GM23338 (cell line): ENCODE measurements around the gene PHOSPHO1. TPM values are rescaled to one million over a fixed set of nuclear protein-coding genes. Genes with fewer than 3 reads are reported as not detected.

Experiments used
- ATAC-seq: fragments of 200-7000 bp; cut with Tn5 transposase; 3 replicates; pipeline ENCODE4 v1.9.1; 2020
- DNase-seq: peaks from one replicate; pipeline ENCODE4 v3.0.0-alpha.2; 2015; ENCODE audit warnings: low spot score
- H2AFZ ChIP-seq: fragments of 200-600 bp; sonication (generic); 2 replicates; pipeline ENCODE4 v1.8.0; 2016; ENCODE audit warnings: antibody characterized with exemption, mild to moderate bottlenecking, moderate library complexity
- H3F3A ChIP-seq: fragments of 200-600 bp; sonication (generic); replicated peaks from 2 replicates; pipeline ENCODE4 v1.8.0; 2017; ENCODE audit warnings: antibody characterized with exemption, mixed run types, low read depth
- H3K27ac ChIP-seq: fragments of 200-600 bp; sonication (generic); 2 replicates; pipeline ENCODE4 v1.6.1; 2016; ENCODE audit warnings: low read depth
- H3K27me3 ChIP-seq: fragments of 200-600 bp; sonication (generic); 2 replicates; pipeline ENCODE4 v1.8.0; 2016; ENCODE audit warnings: mild to moderate bottlenecking, mixed run types, moderate library complexity; ENCODE audit not compliant: insufficient read depth
- H3K36me3 ChIP-seq: fragments of 200-600 bp; sonication (generic); 2 replicates; pipeline ENCODE4 v1.8.0; 2016; ENCODE audit warnings: mild to moderate bottlenecking; ENCODE audit not compliant: insufficient read depth
- H3K4me1 ChIP-seq: fragments of 200-600 bp; sonication (generic); 2 replicates; pipeline ENCODE4 v1.8.0; 2016; ENCODE audit warnings: mild to moderate bottlenecking, moderate library complexity; ENCODE audit not compliant: insufficient read depth
- H3K4me2 ChIP-seq: fragments of 200-600 bp; sonication (generic); 2 replicates; pipeline ENCODE4 v1.7.1; 2017; ENCODE audit warnings: mixed run types
- H3K4me3 ChIP-seq: fragments of 200-600 bp; sonication (generic); 2 replicates; pipeline ENCODE4 v1.6.1; 2016; ENCODE audit warnings: mixed run types
- H3K79me2 ChIP-seq: fragments of 200-600 bp; sonication (generic); replicated peaks from 2 replicates; pipeline ENCODE4 v1.8.0; 2017; ENCODE audit warnings: mild to moderate bottlenecking; ENCODE audit not compliant: insufficient read depth
- H3K9me2 ChIP-seq: fragments of 200-600 bp; sonication (generic); 2 replicates; pipeline ENCODE4 v1.8.0; 2017; ENCODE audit not compliant: insufficient read depth
- H4K20me1 ChIP-seq: fragments of 200-600 bp; sonication (generic); replicated peaks from 2 replicates; pipeline ENCODE4 v1.8.0; 2017; ENCODE audit warnings: mild to moderate bottlenecking; ENCODE audit not compliant: insufficient read depth
- H3K27ac Mint-ChIP-seq: 2 replicates; pipeline ENCODE4 v1.8.0; 2020; ENCODE audit warnings: inconsistent platforms, mild to moderate bottlenecking, moderate library complexity, mixed read lengths
- H3K27me3 Mint-ChIP-seq: 3 replicates; pipeline ENCODE4 v1.8.0; 2022; ENCODE audit warnings: low read depth, mild to moderate bottlenecking, moderate library complexity, mixed read lengths, inconsistent platforms; ENCODE audit not compliant: insufficient read depth, poor library complexity
- H3K36me3 Mint-ChIP-seq: 3 replicates; pipeline ENCODE4 v1.8.0; 2021; ENCODE audit warnings: low read depth, mild to moderate bottlenecking, inconsistent platforms, moderate library complexity, mixed read lengths
- H3K4me1 Mint-ChIP-seq: 3 replicates; pipeline ENCODE4 v1.8.0; 2020; ENCODE audit warnings: mild to moderate bottlenecking, inconsistent platforms, mixed read lengths
- H3K4me3 Mint-ChIP-seq: 3 replicates; pipeline ENCODE4 v1.8.0; 2021; ENCODE audit warnings: moderate library complexity, mild to moderate bottlenecking, inconsistent platforms, mixed read lengths
- H3K9me3 Mint-ChIP-seq: 3 replicates; pipeline ENCODE4 v1.8.0; 2020; ENCODE audit warnings: moderate library complexity, mild to moderate bottlenecking, inconsistent platforms, mixed read lengths
- CREB1 ChIP-seq: fragments of 250-450 bp; sonication (Bioruptor Pico); IDR thresholded peaks from 2 replicates; pipeline ENCODE4 v1.5.0; 2020; ENCODE audit warnings: low read depth, mild to moderate bottlenecking, moderate library complexity
- CTCF ChIP-seq, 2 experiments: fragments of 200-600 bp in 1 of 2; sonication (generic) in 1 of 2; conservative IDR thresholded peaks; 2 replicates each; pipeline versions ENCODE4 v1.5.1 to v1.6.1; 2016 to 2017; ENCODE audit warnings: antibody characterized with exemption in 2 of 2, low read depth in 2 of 2, mild to moderate bottlenecking in 2 of 2, moderate library complexity in 1 of 2
- ETS1 ChIP-seq: IDR thresholded peaks from 2 replicates; pipeline ENCODE4 v1.6.1; 2016; ENCODE audit warnings: antibody characterized with exemption
- EZH2 ChIP-seq: fragments of 200-600 bp; sonication (generic); IDR thresholded peaks from one replicate; pipeline ENCODE4 v1.8.0; 2017; ENCODE audit warnings: antibody characterized with exemption, mild to moderate bottlenecking, low read depth; ENCODE audit not compliant: unreplicated experiment
- EZH2phosphoT487 ChIP-seq: fragments of 200-600 bp; sonication (generic); IDR thresholded peaks from one replicate; pipeline ENCODE4 v1.8.1; 2018; ENCODE audit warnings: antibody characterized with exemption; ENCODE audit not compliant: unreplicated experiment
- JUNB ChIP-seq: IDR thresholded peaks from one replicate; pipeline ENCODE4 v1.6.1; 2016; ENCODE audit warnings: antibody characterized with exemption; ENCODE audit not compliant: unreplicated experiment
- NANOG ChIP-seq: IDR thresholded peaks from 2 replicates; pipeline ENCODE4 v1.6.1; 2016; ENCODE audit warnings: antibody characterized with exemption, borderline replicate concordance
- POLR2AphosphoS5 ChIP-seq: IDR thresholded peaks from 2 replicates; pipeline ENCODE4 v1.6.1; 2016; ENCODE audit warnings: antibody characterized with exemption, low read depth
- REST ChIP-seq: IDR thresholded peaks from one replicate; pipeline ENCODE4 v1.6.1; 2018; ENCODE audit warnings: antibody characterized with exemption; ENCODE audit not compliant: unreplicated experiment
- STAT1 ChIP-seq: IDR thresholded peaks from one replicate; pipeline ENCODE4 v1.6.1; 2016; ENCODE audit warnings: antibody characterized with exemption; ENCODE audit not compliant: unreplicated experiment
- ZNF114 ChIP-seq: fragments of 250-450 bp; sonication (Bioruptor Pico); IDR thresholded peaks from 2 replicates; pipeline ENCODE4 v1.5.0; 2020; ENCODE audit warnings: mild to moderate bottlenecking, moderate library complexity
- ZNF331 ChIP-seq: fragments of 250-450 bp; sonication (Bioruptor Pico); IDR thresholded peaks from 2 replicates; pipeline ENCODE4 v1.5.0; 2020; ENCODE audit warnings: low read depth, mild to moderate bottlenecking, moderate library complexity
- ZNF462 ChIP-seq: fragments of 250-450 bp; sonication (Bioruptor Pico); IDR thresholded peaks from 2 replicates; pipeline ENCODE4 v1.5.0; 2020; ENCODE audit warnings: mild to moderate bottlenecking, moderate library complexity
- polyA plus RNA-seq: library from polyadenylated mRNA; unstranded; fragments of >200 nt; fragmentation: Nextera tagmentation; extraction: Ambion mirVana; gene quantifications from 2 replicates; pipeline ENCODE4 v1.2.1, GENCODE V29; 2016
- total RNA-seq: library from RNA; depleted of rRNA; stranded (reverse); fragments of >200 nt; shearing (Covaris generic); gene quantifications from 2 replicates; pipeline ENCODE4 v1.2.3, GENCODE V29; 2014

Gene PHOSPHO1
- total and polyA plus RNA-seq, 2 experiments from 2014 or later: 0.71 to 2.2 TPM

GRCh38 chr17:49241040-49241439 is 10.5 kb upstream of the PHOSPHO1 start:
- no peaks in the 10 kb centered on the region for H3F3A ChIP-seq
- no peak overlapping the region for H2AFZ ChIP-seq
- H3K4me1 ChIP-seq: peaks cover 10% of the 10 kb centered on the region
- Mint-ChIP-seq H3K36me3 (no peaks in the 10 kb centered on the region), H3K27me3 (peaks cover 3% of the 10 kb centered on the region), H3K4me1 (peaks cover 9% of the 10 kb centered on the region), H3K9me3 (no peaks in the 10 kb centered on the region), H3K4me3 (no peak overlapping the region), H3K27ac (no peak overlapping the region)
- TF ChIP-seq REST (no peak), POLR2AphosphoS5 (no peak), NANOG (no peak), EZH2 (no peak), JUNB (no peak), CREB1 (CRISPR knock-in tag) (no peak), ZNF331 (CRISPR knock-in tag) (no peak), STAT1 (no peak), ZNF462 (CRISPR knock-in tag) (no peak), EZH2phosphoT487 (no peak), ETS1 (no peak), ZNF114 (CRISPR knock-in tag) (no peak), CTCF (conservative IDR thresholded peaks at IDR 0.05; ENCODE audit: low read depth in 2 of 2) (no peak)
- no peak overlapping the region for H3K27ac ChIP-seq
- H3K9me2 ChIP-seq: no peaks in the 10 kb centered on the region
- DNase-seq (no peak), ATAC-seq (no peak)
- no peaks in the 10 kb centered on the region for H4K20me1 ChIP-seq
- H3K27me3 ChIP-seq: no peaks in the 10 kb centered on the region
- no peak overlapping the region for H3K4me2 ChIP-seq
- no peaks in the 10 kb centered on the region for H3K36me3 ChIP-seq
- no peak overlapping the region for H3K4me3 ChIP-seq
- H3K79me2 ChIP-seq: no peaks in the 10 kb centered on the region
